Testis (tissue), 2 donors: Measurements from ENCODE around the gene NPC1L1.

Experiments used
- CTCF ChIP-seq, 3 experiments: fragments of 450-650 bp in 2 of 3; fragments of 200-600 bp in 1 of 3; sonication (generic) in 1 of 3; IDR thresholded peaks; one replicate each; pipeline ENCODE4 v1.5.1; 2016 to 2019; ENCODE audit warnings: antibody characterized with exemption in 3 of 3, mild to moderate bottlenecking in 2 of 3, moderate library complexity in 1 of 3
- POLR2A ChIP-seq: fragments of 450-650 bp; IDR thresholded peaks from one replicate; pipeline ENCODE4 v1.6.1; 2017; ENCODE audit warnings: antibody characterized with exemption, mild to moderate bottlenecking, moderate library complexity

DNA sequence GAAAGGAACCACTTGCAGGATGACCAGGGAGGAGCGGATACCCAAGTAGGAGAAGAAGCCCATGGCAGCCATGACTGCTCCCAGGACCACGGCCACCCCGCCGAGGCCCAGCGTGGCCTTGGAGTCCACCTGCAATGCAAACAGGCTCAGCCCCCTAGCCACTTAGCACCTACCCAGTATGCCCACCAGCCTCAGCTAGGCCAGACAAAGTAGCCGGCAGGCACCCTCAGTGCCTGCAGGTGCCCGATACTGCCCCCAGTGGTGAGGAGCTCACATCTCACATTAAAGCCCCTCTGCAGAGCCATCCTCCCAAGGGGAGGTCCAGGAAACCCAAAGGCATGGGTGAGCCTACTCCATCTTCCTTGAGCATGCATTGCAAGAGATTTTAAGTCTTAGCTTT is 6.6 kb downstream of the NPC1L1 start:
- peak in 1 of 3 experiments; percentile 41 for TF ChIP-seq CTCF (IDR thresholded peaks at IDR 0.05)
- TF ChIP-seq POLR2A, result no peak
